Ishikawa (cell line): ENCODE results near the gene BEGAIN.

ENCODE experiments used
- CEBPB ChIP-seq: IDR thresholded peaks from 2 replicates; pipeline ENCODE4 v1.6.1; 2012
- CREB1 ChIP-seq: IDR thresholded peaks from 2 replicates; pipeline ENCODE4 v1.6.1; 2012; ENCODE audit warnings: low read depth
- EGR1 ChIP-seq: IDR thresholded peaks from 2 replicates; pipeline ENCODE4 v1.6.1; 2012
- EP300 ChIP-seq: IDR thresholded peaks from 2 replicates; pipeline ENCODE4 v1.6.1; 2012; ENCODE audit warnings: borderline replicate concordance
- FOXM1 ChIP-seq: IDR thresholded peaks from 2 replicates; pipeline ENCODE4 v1.6.1; 2012; ENCODE audit warnings: low read depth, borderline replicate concordance
- NFIC ChIP-seq: IDR thresholded peaks from 2 replicates; pipeline ENCODE4 v1.6.1; 2012
- RAD21 ChIP-seq: IDR thresholded peaks from 2 replicates; pipeline ENCODE4 v1.6.1; 2012; ENCODE audit warnings: low read depth
- TAF1 ChIP-seq: IDR thresholded peaks from 2 replicates; pipeline ENCODE4 v1.6.1; 2012; ENCODE audit warnings: low read depth, mild to moderate bottlenecking
- TCF12 ChIP-seq: IDR thresholded peaks from 2 replicates; pipeline ENCODE4 v1.6.1; 2012; ENCODE audit warnings: low read depth
- TEAD4 ChIP-seq: IDR thresholded peaks from 2 replicates; pipeline ENCODE4 v1.6.1; 2012
- YY1 ChIP-seq: IDR thresholded peaks from 2 replicates; pipeline ENCODE4 v1.6.1; 2012; ENCODE audit warnings: low read depth
- ZBTB7A ChIP-seq: IDR thresholded peaks from 2 replicates; pipeline ENCODE4 v1.6.1; 2012; ENCODE audit warnings: low read depth
- TF ChIP-seq, protein P1 (sequence below): IDR thresholded peaks from 2 replicates; pipeline ENCODE4 v1.6.1; 2012; ENCODE audit warnings: low read depth, mild to moderate bottlenecking
- TF ChIP-seq, protein P2 (sequence below): IDR thresholded peaks from 2 replicates; pipeline ENCODE4 v1.6.1; 2012
- TF ChIP-seq, protein P3 (sequence below): IDR thresholded peaks from 2 replicates; pipeline ENCODE4 v1.6.1; 2012

The BEGAIN gene

DNA sequence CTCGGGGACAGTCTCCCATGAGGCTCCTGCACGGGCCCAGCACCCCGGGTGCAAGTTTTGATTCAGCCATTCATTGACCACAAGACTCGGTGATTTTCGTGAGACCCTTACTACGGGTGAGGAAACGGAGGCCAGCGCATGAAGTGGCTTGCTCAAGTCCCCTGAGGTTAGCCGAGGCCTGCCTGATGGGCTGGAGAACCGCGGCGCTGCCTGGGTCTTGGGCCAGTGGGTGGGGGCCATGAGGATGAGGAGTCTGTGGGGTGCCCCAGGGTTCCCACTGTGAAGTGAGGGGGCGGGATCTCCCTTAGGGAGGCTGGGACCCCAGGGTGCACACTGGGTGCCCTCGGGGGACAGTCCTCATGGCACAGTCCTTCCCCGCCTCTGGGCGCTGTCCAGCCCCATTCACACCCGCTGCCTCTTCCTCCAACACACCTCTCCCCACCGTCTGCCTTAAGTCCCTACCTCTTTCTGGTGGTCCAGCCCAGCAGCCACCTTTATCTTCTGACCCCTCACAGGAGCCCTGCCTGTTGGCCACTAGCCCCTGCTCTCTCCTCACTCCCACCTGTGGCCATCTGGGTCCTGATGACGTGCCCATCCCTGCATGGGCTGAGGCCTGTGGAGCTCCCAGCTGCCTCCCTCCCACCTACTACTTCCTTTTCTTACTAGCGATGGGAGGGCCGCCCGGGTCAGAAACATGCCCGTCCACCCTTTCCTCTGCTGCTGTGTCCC, 16.3 kb downstream of the BEGAIN start:
- TF ChIP-seq CEBPB, result no peak
- TF ChIP-seq, protein P1, sequence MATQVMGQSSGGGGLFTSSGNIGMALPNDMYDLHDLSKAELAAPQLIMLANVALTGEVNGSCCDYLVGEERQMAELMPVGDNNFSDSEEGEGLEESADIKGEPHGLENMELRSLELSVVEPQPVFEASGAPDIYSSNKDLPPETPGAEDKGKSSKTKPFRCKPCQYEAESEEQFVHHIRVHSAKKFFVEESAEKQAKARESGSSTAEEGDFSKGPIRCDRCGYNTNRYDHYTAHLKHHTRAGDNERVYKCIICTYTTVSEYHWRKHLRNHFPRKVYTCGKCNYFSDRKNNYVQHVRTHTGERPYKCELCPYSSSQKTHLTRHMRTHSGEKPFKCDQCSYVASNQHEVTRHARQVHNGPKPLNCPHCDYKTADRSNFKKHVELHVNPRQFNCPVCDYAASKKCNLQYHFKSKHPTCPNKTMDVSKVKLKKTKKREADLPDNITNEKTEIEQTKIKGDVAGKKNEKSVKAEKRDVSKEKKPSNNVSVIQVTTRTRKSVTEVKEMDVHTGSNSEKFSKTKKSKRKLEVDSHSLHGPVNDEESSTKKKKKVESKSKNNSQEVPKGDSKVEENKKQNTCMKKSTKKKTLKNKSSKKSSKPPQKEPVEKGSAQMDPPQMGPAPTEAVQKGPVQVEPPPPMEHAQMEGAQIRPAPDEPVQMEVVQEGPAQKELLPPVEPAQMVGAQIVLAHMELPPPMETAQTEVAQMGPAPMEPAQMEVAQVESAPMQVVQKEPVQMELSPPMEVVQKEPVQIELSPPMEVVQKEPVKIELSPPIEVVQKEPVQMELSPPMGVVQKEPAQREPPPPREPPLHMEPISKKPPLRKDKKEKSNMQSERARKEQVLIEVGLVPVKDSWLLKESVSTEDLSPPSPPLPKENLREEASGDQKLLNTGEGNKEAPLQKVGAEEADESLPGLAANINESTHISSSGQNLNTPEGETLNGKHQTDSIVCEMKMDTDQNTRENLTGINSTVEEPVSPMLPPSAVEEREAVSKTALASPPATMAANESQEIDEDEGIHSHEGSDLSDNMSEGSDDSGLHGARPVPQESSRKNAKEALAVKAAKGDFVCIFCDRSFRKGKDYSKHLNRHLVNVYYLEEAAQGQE, result peak; percentile 70

DNA sequence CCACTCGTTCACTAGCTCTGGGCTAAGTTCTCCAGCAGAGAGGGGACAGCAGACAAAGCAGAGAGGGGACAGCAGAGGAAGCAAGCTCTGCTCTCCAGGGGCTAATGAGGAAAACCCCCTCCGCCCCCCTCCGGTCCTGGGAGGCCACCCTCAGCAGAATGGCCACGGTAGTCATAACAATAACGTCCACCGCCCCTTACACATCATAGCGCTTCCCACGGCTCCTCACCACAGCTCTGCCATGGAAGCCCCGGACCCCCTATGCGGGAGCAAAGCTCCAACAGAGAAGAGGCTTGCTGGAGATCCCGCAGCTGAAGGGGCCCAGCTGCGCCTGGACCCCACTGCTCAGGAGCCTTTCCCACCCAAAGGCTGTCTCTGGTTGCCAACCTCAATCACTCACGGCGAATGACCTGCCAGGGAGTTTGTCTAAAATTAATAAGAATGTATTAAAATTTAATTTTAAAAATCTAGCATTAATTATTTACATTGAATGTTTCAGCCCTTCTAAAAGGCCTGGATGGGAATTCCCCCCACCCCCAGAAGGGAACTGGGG, 17.4 kb downstream of the BEGAIN start:
- TF ChIP-seq, protein P2, sequence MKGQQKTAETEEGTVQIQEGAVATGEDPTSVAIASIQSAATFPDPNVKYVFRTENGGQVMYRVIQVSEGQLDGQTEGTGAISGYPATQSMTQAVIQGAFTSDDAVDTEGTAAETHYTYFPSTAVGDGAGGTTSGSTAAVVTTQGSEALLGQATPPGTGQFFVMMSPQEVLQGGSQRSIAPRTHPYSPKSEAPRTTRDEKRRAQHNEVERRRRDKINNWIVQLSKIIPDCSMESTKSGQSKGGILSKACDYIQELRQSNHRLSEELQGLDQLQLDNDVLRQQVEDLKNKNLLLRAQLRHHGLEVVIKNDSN, result no peak
- TF ChIP-seq TEAD4 (no peak), RAD21 (no peak), TCF12 (no peak), EP300 (no peak), ZBTB7A (no peak), TAF1 (no peak), EGR1 (no peak), FOXM1 (no peak), YY1 (no peak)
- TF ChIP-seq, protein P1, result no peak

DNA sequence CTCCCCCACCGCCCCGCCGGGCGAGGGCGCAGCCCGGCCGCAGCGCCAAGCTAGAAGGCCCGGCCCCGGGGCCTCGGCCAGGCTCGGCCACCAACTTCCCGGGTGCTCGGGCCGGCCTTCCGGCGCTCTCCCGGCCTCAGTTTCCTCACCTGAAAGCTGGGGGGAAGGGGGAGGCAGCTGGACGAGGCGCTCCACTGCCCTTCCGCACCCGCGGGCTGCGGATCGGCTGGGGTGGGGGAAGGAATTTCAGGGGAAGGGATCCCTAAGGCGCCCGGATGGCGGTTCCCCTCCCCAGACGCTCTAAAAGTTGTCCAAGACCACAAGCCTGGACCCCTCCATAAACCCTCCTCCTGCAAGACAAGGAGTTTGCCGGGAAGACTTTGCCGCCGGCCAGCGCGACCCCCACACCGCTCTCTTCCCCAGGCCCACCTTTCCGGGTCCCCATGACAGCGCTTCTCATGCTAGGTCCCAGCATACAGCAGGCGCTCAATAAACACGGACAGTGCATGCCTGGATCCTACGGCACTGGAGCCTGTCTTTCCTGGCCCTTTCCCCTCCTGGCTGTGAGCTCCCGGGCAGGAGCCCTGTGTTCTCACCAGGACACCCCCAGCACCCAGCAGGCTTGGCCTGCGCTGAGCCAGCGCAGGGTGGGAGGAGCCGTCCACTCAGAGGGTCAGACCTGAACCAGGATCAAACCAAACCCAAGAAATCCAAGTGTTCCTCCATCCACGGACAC, 18.1 kb downstream of the BEGAIN start:
- TF ChIP-seq, protein P3, sequence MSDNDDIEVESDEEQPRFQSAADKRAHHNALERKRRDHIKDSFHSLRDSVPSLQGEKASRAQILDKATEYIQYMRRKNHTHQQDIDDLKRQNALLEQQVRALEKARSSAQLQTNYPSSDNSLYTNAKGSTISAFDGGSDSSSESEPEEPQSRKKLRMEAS, result no peak
- TF ChIP-seq, protein P2, result no peak
- TF ChIP-seq EGR1 (no peak), EP300 (no peak), CREB1 (no peak), TCF12 (no peak), FOXM1 (no peak), RAD21 (no peak), ZBTB7A (no peak), CEBPB (no peak), TEAD4 (no peak), YY1 (no peak), NFIC (no peak), TAF1 (no peak)
- TF ChIP-seq, protein P1, result no peak

DNA sequence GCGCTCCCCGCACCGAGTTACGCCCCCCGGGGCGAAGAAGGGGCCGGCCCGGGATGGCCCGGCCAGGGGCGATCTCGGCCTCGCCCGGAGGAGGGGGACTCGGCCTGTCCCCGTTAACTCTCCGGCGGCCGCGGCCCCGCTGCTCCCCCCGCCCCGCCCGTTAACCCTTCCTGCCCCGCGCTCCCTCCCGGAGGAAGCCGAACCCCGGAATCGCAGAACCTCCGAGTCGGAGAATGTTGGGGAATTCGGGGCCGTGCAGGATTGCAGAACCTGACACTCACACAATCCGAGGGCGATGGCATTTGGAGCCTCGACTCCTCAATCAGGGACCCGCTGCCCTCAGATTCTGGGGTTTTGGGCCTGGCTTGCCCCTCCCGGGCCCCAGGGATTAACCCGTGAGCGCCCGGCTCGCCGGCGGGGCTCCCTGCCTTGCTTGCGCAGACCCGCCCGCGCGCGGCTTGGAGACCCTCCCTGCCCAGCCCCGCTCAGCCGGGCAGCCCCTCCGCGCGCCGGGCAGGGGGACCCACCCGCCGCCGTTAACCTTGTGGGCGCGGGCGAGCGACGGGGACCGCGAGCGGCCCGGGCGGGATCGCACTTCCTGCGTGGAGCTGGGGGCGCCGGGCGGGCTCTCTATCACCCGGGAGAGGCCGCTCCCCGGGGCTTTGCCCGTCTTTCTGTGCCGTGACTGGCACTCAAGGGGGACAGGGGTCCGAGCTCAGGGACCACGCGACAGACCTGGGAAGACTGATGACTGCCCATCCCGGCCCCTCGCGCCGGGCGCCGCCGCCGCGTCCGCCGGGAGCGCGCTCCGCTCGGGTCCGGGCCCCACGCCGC, 18.8 kb downstream of the BEGAIN start:
- TF ChIP-seq FOXM1 (no peak), CREB1 (no peak), ZBTB7A (no peak), EP300 (no peak), RAD21 (no peak), YY1 (no peak), CEBPB (no peak), TCF12 (no peak), TEAD4 (no peak)
- TF ChIP-seq, protein P1, result no peak
- TF ChIP-seq, protein P3, result no peak
